Lower leg skin (tissue), 3 donors: Measurements from ENCODE around the gene HSPH1.

Source experiments
- CTCF ChIP-seq, 3 donors: fragments of 450-650 bp; IDR thresholded peaks; one replicate each; pipeline ENCODE4 v1.5.1; 2016; ENCODE audit warnings: antibody characterized with exemption in 3 of 3, mild to moderate bottlenecking in 3 of 3, moderate library complexity in 2 of 3
- POLR2A ChIP-seq, 2 donors: fragments of 450-650 bp; IDR thresholded peaks; one replicate each; pipeline ENCODE4 v1.6.1; 2016 to 2017; ENCODE audit warnings: antibody characterized with exemption in 2 of 2, mild to moderate bottlenecking in 1 of 2, moderate library complexity in 1 of 2

- TF ChIP-seq CTCF (IDR thresholded peaks at IDR 0.05) (no peak), POLR2A (IDR thresholded peaks at IDR 0.05) (no peak)
Observed at GRCh38 chr13:31209172-31209840, 47.6 kb upstream of the HSPH1 start.
